Activated naive CD8-positive, alpha-beta T cell treated with anti-CD3 and anti-CD28 coated beads for 36 hours (primary cell): Measurements from ENCODE around the gene QPRT. TPM values are rescaled to one million over a fixed set of nuclear protein-coding genes. Genes with fewer than 3 reads are reported as not detected.
"Not testable (repeated sequence)": the region's sequence is repeated elsewhere in the genome, so short reads cannot be mapped to it uniquely, and the experiment has no call there.

Experiments
- DNase-seq: peaks from one replicate; pipeline ENCODE4 v3.0.0; 2021
- H3K27ac Mint-ChIP-seq: one replicate; pipeline ENCODE4 v1.8.0; 2022; ENCODE audit warnings: mild to moderate bottlenecking, moderate library complexity, mixed read lengths
- H3K27me3 Mint-ChIP-seq: one replicate; pipeline ENCODE4 v1.8.0; 2022; ENCODE audit warnings: mild to moderate bottlenecking, mixed read lengths
- H3K36me3 Mint-ChIP-seq: one replicate; pipeline ENCODE4 v1.8.0; 2021; ENCODE audit warnings: mild to moderate bottlenecking, mixed read lengths
- H3K4me1 Mint-ChIP-seq: one replicate; pipeline ENCODE4 v1.8.0; 2021; ENCODE audit warnings: mixed read lengths
- H3K4me3 Mint-ChIP-seq: one replicate; pipeline ENCODE4 v1.8.0; 2022; ENCODE audit warnings: mild to moderate bottlenecking, moderate library complexity, mixed read lengths
- H3K9me3 Mint-ChIP-seq: one replicate; pipeline ENCODE4 v1.8.0; 2022; ENCODE audit warnings: mixed read lengths
- total RNA-seq, 2 experiments: library from RNA; stranded (reverse); gene quantifications; one replicate each; pipeline ENCODE4 v1.2.3, GENCODE V29; 2021

Gene QPRT
- total RNA-seq, 2 experiments from 2014 or later, result 5.4 to 5.5 TPM

GRCh38 chr16:29714396-29714795, 35.4 kb downstream of the QPRT start:
- DNase-seq, result no peak
- H3K9me3 Mint-ChIP-seq, result no peaks in the 10 kb centered on the region
- H3K4me3 Mint-ChIP-seq, result no peak overlapping the region
- peaks cover 13% of the 10 kb centered on the region for H3K4me1 Mint-ChIP-seq
- no peaks in the 10 kb centered on the region for H3K36me3 Mint-ChIP-seq
- H3K27me3 Mint-ChIP-seq, result no peaks in the 10 kb centered on the region
- no peak overlapping the region for H3K27ac Mint-ChIP-seq

- Mint-ChIP-seq H3K27me3 (no peaks in the 10 kb centered on the region), H3K36me3 (no peaks in the 10 kb centered on the region), H3K4me1 (peaks cover 9% of the 10 kb centered on the region), H3K4me3 (no peak overlapping the region), H3K9me3 (no peaks in the 10 kb centered on the region), H3K27ac (no peak overlapping the region)
- no peak for DNase-seq
Measured at GRCh38 chr16:29714972-29715371, 36.0 kb downstream of the QPRT start.

- Mint-ChIP-seq H3K4me3 (no peak overlapping the region), H3K9me3 (no peaks in the 10 kb centered on the region), H3K4me1 (peaks cover 10% of the 10 kb centered on the region), H3K36me3 (no peaks in the 10 kb centered on the region), H3K27me3 (no peaks in the 10 kb centered on the region), H3K27ac (no peak overlapping the region)
- no peak for DNase-seq
Measured at GRCh38 chr16:29717113-29717512, 38.1 kb downstream of the QPRT start.

GRCh38 chr16:29719063-29719462, 40.1 kb downstream of the QPRT start:
- Mint-ChIP-seq H3K27me3 (no peaks in the 10 kb centered on the region), H3K27ac (no peak overlapping the region), H3K9me3 (no peaks in the 10 kb centered on the region), H3K4me1 (peaks cover 15% of the 10 kb centered on the region), H3K36me3 (no peaks in the 10 kb centered on the region), H3K4me3 (no peak overlapping the region)
- DNase-seq, result no peak

- Mint-ChIP-seq H3K27me3 (no peaks in the 10 kb centered on the region), H3K4me3 (no peak overlapping the region), H3K4me1 (peaks cover 21% of the 10 kb centered on the region), H3K27ac (no peak overlapping the region), H3K36me3 (no peaks in the 10 kb centered on the region), H3K9me3 (no peaks in the 10 kb centered on the region)
- DNase-seq, result no peak
Measured at GRCh38 chr16:29720703-29721102, 41.7 kb downstream of the QPRT start.

GRCh38 chr16:29721167-29721879, 42.3 kb downstream of the QPRT start:
- H3K27ac Mint-ChIP-seq, result peak overlapping the region; percentile 38
- H3K27me3 Mint-ChIP-seq, H3K9me3 Mint-ChIP-seq, H3K4me3 Mint-ChIP-seq, H3K36me3 Mint-ChIP-seq: not testable (repeated sequence)
- DNase-seq, result peak; percentile 37
- peaks cover 21% of the 10 kb centered on the region for H3K4me1 Mint-ChIP-seq

GRCh38 chr16:29726845-29727377, 47.9 kb downstream of the QPRT start:
- H3K27ac Mint-ChIP-seq, result no peak overlapping the region
- no peaks in the 10 kb centered on the region for H3K27me3 Mint-ChIP-seq
- H3K9me3 Mint-ChIP-seq, result peaks cover 4% of the 10 kb centered on the region
- H3K36me3 Mint-ChIP-seq, result peaks cover 3% of the 10 kb centered on the region
- H3K4me3 Mint-ChIP-seq, result no peak overlapping the region
- peaks cover 26% of the 10 kb centered on the region for H3K4me1 Mint-ChIP-seq
- DNase-seq, result no peak

GRCh38 chr16:29727452-29727851, 48.5 kb downstream of the QPRT start:
- H3K4me1 Mint-ChIP-seq, result peaks cover 29% of the 10 kb centered on the region
- no peak for DNase-seq
- H3K27ac Mint-ChIP-seq, result no peak overlapping the region
- peaks cover 7% of the 10 kb centered on the region for H3K9me3 Mint-ChIP-seq
- H3K36me3 Mint-ChIP-seq, result peaks cover 4% of the 10 kb centered on the region
- H3K4me3 Mint-ChIP-seq, result no peak overlapping the region
- H3K27me3 Mint-ChIP-seq, result no peaks in the 10 kb centered on the region

- H3K27me3 Mint-ChIP-seq, result no peaks in the 10 kb centered on the region
- peaks cover 9% of the 10 kb centered on the region for H3K36me3 Mint-ChIP-seq
- H3K27ac Mint-ChIP-seq, result no peak overlapping the region
- no peak overlapping the region for H3K4me3 Mint-ChIP-seq
- peaks cover 11% of the 10 kb centered on the region for H3K9me3 Mint-ChIP-seq
- no peak for DNase-seq
- H3K4me1 Mint-ChIP-seq, result peaks cover 26% of the 10 kb centered on the region
Measured at GRCh38 chr16:29729116-29729521, 50.1 kb downstream of the QPRT start.

- Mint-ChIP-seq H3K4me3 (no peak overlapping the region), H3K4me1 (peaks cover 21% of the 10 kb centered on the region), H3K9me3 (peaks cover 12% of the 10 kb centered on the region), H3K36me3 (peaks cover 12% of the 10 kb centered on the region), H3K27ac (peak overlapping the region; percentile 66), H3K27me3 (no peaks in the 10 kb centered on the region)
- DNase-seq, result no peak
Measured at GRCh38 chr16:29730649-29731048, 51.7 kb downstream of the QPRT start.

GRCh38 chr16:29731768-29732601, 53.0 kb downstream of the QPRT start:
- Mint-ChIP-seq H3K9me3 (peaks cover 12% of the 10 kb centered on the region), H3K27ac (peak overlapping the region; percentile 95), H3K4me1 (peaks cover 28% of the 10 kb centered on the region), H3K36me3 (peaks cover 12% of the 10 kb centered on the region), H3K4me3 (peak overlapping the region; percentile 53)
- not testable (repeated sequence) for H3K27me3 Mint-ChIP-seq
- DNase-seq, result peak; percentile 77

GRCh38 chr16:29734786-29735185, 55.8 kb downstream of the QPRT start:
- Mint-ChIP-seq H3K36me3 (peaks cover 12% of the 10 kb centered on the region), H3K27ac (no peak overlapping the region), H3K4me1 (peaks cover 45% of the 10 kb centered on the region), H3K4me3 (no peak overlapping the region), H3K9me3 (peaks cover 12% of the 10 kb centered on the region), H3K27me3 (no peaks in the 10 kb centered on the region)
- DNase-seq, result no peak

- no peak overlapping the region for H3K27ac Mint-ChIP-seq
Measured at GRCh38 chr16:29736112-29736511, 57.1 kb downstream of the QPRT start.

GRCh38 chr16:29736764-29737163, 57.8 kb downstream of the QPRT start:
- H3K4me1 Mint-ChIP-seq, result peaks cover 54% of the 10 kb centered on the region
- no peak for DNase-seq
- H3K36me3 Mint-ChIP-seq, result peaks cover 14% of the 10 kb centered on the region
- peaks cover 9% of the 10 kb centered on the region for H3K9me3 Mint-ChIP-seq
- H3K27ac Mint-ChIP-seq, result no peak overlapping the region
- no peak overlapping the region for H3K4me3 Mint-ChIP-seq
- no peaks in the 10 kb centered on the region for H3K27me3 Mint-ChIP-seq

More at GRCh38 chr16:29736112-29736511, 57.1 kb downstream of the QPRT start:
- H3K4me3 Mint-ChIP-seq, result no peak overlapping the region
- peaks cover 12% of the 10 kb centered on the region for H3K36me3 Mint-ChIP-seq
- DNase-seq, result no peak
- peaks cover 12% of the 10 kb centered on the region for H3K9me3 Mint-ChIP-seq
- no peaks in the 10 kb centered on the region for H3K27me3 Mint-ChIP-seq
- peaks cover 50% of the 10 kb centered on the region for H3K4me1 Mint-ChIP-seq

- peak overlapping the region; percentile 68 for H3K27ac Mint-ChIP-seq
- H3K27me3 Mint-ChIP-seq, result no peaks in the 10 kb centered on the region
- no peak overlapping the region for H3K4me3 Mint-ChIP-seq
- peaks cover 18% of the 10 kb centered on the region for H3K36me3 Mint-ChIP-seq
- H3K9me3 Mint-ChIP-seq, result peaks cover 5% of the 10 kb centered on the region
- no peak for DNase-seq
- H3K4me1 Mint-ChIP-seq, result peaks cover 52% of the 10 kb centered on the region
Measured at GRCh38 chr16:29737713-29738112, 58.7 kb downstream of the QPRT start.
